ENCODE results near the gene TAF13. TPM values are rescaled to one million over a fixed set of nuclear protein-coding genes. Genes with fewer than 3 reads are reported as not detected.
A peak's percentile ranks its signal among the peaks of the same experiment; 100 is the strongest.
"Not testable (repeated sequence)": the region's sequence is repeated elsewhere in the genome, so short reads cannot be mapped to it uniquely, and the experiment has no call there.

The TAF13 gene
- total RNA-seq, 1 donor from 2014 or later: 41.3 TPM

DNA sequence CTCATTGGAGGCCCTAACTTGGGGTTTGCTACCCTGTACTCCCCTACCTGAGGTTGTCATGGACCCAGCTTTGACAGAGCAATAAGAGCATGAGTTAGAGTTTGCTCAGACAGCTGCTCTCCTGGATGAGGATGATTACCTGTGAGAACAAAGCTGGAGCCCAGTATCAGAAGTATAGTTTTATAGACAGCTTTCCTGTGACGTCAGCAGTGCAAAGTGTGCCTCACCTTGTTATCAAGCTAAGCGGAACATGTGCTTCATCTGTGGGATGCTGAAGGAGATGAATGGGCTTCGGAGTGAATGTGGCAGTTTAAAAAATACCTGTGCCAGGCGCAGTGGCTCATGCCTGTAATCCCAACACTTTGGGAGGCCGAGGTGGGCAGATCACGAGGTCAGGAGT is 28.5 kb downstream of the TAF13 start:
- no peak for DNase-seq (ENCODE audit: low spot score)

GRCh38 chr1:109046671-109047070 is 29.1 kb downstream of the TAF13 start:
- DNase-seq (ENCODE audit: low spot score): no peak

- no peak for DNase-seq (ENCODE audit: low spot score)
These were observed 30.2 kb downstream of the TAF13 start for GRCh38 chr1:109045595-109045994.

DNA sequence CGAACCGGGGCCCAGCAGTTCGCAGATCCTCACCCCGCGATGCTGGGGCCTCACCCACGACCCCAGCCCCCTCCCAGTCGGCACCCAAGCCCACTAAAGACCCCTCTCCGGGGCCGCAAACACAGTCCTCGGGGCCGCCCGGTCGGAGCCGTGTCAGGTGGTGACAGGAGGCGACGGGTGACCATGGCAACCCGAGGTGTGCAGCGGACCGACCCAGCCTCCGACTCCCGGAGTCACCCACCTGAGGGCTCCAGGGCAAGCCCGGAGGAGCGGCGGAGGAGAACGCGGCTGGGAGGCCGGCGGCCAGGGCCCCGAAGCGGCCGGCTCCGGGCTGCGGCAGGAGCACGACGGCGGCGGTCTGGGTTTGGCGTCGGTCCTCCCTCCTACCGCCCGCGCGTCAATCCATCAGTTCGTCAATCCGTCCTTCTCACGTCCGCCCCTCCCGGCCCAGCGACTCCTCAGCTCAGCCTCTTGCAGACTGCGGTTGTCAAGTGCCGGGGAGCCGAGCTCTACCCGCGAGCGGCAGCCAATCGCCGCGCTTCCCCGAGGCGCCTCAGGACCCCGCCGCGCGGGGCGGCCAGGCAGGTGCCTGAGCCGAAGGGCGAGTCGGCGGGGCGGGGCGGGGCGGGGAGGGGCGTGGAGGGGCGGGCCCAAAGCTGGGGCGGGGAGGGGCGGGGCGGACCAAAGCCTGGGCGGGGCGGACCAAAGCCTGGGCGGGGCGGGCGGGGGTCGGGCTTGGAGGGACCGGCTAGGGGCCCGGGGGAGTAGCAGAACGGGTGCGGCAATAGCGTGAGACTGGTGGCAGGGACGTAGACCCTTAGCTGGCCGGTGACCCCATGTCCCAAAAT is 34.0 kb downstream of the TAF13 start, which contains the start of gene WDR47:
Gene WDR47, minus strand, starts transcription at position 482 of the 848 bp plus-strand sequence. CDS start 18,590 bp downstream, outside the sequence.
- DNase-seq (ENCODE audit: low spot score): peak; percentile 95

GRCh38 chr1:109040989-109041620 is 34.7 kb downstream of the TAF13 start:
- peak; percentile 13 for DNase-seq (ENCODE audit: low spot score)

GRCh38 chr1:109040627-109040988 is 35.2 kb downstream of the TAF13 start:
- DNase-seq (ENCODE audit: low spot score): no peak

DNA sequence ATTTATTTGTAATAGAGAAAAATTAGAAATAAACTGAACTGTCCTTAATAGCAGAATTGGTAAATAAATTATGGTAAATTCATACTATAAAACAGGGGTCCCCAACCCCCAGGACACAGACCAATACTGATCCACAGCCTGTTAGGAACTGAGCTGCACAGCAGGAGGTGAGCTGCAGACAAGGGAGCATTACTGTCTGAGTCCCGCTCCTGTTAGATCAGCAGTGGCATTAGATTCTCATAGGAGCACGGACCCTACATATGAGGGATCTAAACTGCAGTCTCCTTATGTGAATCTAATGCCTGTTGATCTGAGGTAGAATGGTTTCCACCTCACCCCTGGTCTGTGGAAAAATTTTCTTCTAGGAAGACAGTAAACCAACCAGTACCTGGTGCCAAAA is 41.4 kb downstream of the TAF13 start:
- no peak for DNase-seq (ENCODE audit: low spot score)

- not testable (repeated sequence) for DNase-seq (ENCODE audit: low spot score)
These were observed 46.3 kb downstream of the TAF13 start for GRCh38 chr1:109029493-109029892.

GRCh38 chr1:109027841-109028240 is 48.0 kb downstream of the TAF13 start:
- no peak for DNase-seq (ENCODE audit: low spot score)

GRCh38 chr1:109025694-109026093 is 50.1 kb downstream of the TAF13 start:
- DNase-seq (ENCODE audit: low spot score): no peak

GRCh38 chr1:109024646-109025045 is 51.2 kb downstream of the TAF13 start:
- no peak for DNase-seq (ENCODE audit: low spot score)

DNA sequence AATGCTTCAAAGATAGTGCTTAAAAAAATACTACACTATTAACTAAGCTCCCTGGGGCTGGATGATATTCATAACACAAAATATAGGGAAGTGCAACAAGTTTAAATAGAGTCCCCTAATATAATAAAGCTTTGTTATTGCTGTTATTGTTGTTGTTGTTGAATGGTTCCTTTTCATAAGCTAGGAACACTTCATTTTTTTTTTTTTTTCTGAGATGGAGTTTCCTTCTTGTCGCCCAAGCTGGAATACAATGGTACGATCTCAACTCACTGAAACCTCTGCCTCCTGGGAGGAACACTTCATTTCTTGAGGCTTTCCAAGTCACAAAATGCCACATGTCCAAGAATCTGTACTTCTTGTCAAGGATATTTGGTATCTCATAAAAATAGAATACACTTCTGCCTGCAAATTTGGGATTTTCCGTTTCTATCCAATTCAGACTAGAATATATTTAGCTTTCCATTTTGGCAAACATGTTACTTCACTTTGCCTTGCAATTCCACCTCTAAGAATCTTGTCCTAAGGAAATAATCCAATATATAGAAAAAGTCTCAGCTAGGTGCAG is 55.0 kb downstream of the TAF13 start:
- DNase-seq (ENCODE audit: low spot score): no peak

GRCh38 chr1:109017719-109018118 is 58.1 kb downstream of the TAF13 start:
- DNase-seq (ENCODE audit: low spot score): not testable (repeated sequence)

DNA sequence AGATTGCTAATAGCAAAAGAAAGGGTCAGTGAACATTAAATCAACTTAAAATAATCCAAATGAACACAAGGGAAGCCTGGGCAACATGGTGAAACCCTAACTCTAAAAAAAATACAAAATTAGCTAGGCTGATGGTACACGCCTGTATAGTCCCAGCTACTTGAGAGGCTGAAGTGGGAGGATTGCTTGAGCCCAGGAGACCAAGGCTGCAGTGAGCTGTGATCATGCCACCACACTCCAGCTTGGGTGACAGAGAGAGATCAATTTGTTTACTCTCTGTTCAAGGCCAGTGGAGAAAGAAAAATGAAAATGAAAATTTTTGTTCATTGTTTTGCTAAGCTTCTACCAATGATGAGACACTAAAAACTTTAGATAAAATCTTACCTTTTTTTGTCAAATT is 58.7 kb downstream of the TAF13 start:
- DNase-seq (ENCODE audit: low spot score): no peak

Other genes with a start within 250 kb of the TAF13 start
- gene AKNAD1, start 218.9 kb downstream of the TAF13 start, total RNA-seq: 0.37 TPM
- 4.6 TPM for gene GPSM2, start 199.0 kb downstream of the TAF13 start, total RNA-seq
- gene CLCC1, start 112.5 kb downstream of the TAF13 start, total RNA-seq: 40.6 TPM
- 19.1 TPM for gene WDR47, start 33.9 kb downstream of the TAF13 start, total RNA-seq
- gene TMEM167B, start 14.8 kb upstream of the TAF13 start, total RNA-seq: 50.1 TPM
- gene ELAPOR1, start 38.1 kb upstream of the TAF13 start, total RNA-seq: 127 TPM
- 113 TPM for gene SARS1, start 137.9 kb upstream of the TAF13 start, total RNA-seq
- 20.9 TPM for gene CELSR2, start 173.5 kb upstream of the TAF13 start, total RNA-seq
- gene PSRC1, start 207.1 kb upstream of the TAF13 start, total RNA-seq: 7.4 TPM
- gene MYBPHL, start 231.0 kb upstream of the TAF13 start, total RNA-seq: 0.20 TPM